DMS153 treated with DMSO at 0.1 percent for 48 hours (cell line): ENCODE measurements around the gene CRMP1.
"Not testable (repeated sequence)": the region's sequence is repeated elsewhere in the genome, so short reads cannot be mapped to it uniquely, and the experiment has no call there.

Source experiments
- DNase-seq: peaks from one replicate; lab custom pipeline; 2025; ENCODE audit not compliant: unreplicated experiment; lab: John Stamatoyannopoulos, UW

Gene CRMP1

DNA sequence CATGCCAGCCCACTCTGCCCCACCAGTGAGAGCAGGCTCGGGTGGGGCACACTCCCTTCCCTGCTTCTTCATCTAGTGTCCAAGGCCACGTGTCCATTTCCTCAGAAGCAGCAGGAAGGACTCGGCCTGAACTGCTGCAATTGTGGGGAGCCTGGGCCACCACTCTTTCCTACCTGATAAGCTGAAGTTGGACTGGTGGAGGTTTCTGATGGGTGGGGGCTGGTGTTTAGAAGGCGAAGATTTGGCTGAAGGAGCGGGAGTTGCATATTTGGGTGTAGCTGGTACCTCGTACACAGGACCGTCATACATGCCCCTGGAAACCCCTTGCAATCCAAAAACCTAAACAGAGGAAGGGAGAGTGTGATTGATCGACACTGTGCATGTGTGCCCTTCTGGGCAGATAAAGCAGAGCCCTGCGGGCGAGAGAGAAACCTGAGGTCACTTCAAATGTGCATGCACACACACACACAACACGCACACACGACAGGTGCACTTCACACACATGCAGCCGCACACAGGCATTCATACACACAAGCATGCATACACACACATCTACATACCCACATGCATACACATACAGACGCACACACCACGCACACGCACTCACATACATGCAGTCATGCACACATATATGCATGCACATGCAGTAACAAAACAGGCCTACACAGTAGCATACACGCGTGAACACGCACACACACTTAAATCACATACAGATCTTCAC, 67.4 kb downstream of the CRMP1 start:
- no peak for DNase-seq

DNA sequence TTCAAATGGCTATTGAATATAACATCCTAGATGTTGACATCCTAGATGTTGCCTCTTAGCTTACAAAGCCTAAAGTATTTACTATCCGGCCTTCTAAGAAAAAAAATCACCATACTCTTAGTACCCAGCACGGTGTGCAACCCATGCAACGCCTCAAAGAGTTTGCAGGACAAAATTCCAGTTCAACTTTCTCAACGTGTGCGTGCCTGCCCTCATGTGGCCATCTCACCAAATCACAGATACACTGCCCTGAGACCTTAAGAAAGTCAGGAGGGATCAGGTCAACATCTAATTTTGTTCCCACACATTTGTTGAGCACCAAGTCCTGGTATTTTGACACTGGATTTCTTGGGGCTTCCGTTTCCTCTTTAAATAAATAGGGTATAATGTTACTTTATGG, 68.3 kb downstream of the CRMP1 start:
- DNase-seq = no peak

DNA sequence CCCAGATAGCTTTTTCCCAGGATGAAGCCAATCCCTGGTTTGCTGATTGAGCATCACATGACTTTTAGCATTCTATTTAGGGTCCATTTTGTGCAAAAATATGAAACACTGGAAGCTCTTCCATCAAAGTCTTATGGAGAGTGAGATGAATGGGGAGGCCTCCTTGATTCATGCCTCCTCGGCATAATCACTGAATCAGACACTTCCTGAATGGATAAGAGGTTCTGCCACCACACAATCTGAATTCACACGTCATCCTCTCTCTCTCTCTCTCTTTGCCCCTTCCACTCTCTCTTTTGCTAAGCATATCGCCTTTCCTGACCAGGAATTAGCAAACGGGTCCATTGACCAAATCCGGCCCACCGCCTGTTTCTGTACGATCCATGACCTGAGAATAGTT, 68.7 kb downstream of the CRMP1 start:
- DNase-seq = no peak

DNA sequence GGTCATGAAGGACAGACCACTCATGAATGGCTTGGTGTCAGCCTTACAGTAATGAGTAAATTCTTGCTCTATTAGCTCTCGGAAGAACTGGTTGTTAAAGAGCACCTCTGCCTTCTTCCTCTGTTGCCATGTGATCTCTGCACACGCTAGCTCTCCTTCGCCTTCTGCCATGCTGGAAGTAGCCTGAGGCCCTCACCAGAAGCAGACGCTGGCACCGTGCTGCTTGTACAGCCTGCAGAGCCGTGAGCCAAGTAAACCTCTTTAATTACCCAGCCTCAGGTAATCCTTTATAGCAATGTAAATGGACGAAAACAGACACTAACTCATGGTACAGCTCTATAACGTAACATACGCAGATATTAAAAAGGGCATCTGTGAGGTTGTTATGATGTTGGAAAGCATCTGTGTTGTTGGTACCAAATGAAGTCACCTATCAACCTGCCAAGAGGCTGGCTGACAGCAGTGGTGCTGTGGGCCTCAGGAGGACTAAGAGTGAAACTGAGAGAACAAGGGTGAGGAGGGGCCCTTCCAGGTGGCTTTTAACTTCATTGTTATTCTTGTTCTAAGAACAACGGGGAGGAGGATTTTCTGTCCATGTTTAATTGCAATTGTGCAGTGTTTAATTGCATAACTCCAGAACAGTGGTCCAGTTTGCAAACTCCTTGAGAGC, 69.2 kb downstream of the CRMP1 start:
- DNase-seq = no peak

- DNase-seq = no peak
Measured at GRCh38 chr4:5822619-5823018, 70.3 kb downstream of the CRMP1 start.

DNA sequence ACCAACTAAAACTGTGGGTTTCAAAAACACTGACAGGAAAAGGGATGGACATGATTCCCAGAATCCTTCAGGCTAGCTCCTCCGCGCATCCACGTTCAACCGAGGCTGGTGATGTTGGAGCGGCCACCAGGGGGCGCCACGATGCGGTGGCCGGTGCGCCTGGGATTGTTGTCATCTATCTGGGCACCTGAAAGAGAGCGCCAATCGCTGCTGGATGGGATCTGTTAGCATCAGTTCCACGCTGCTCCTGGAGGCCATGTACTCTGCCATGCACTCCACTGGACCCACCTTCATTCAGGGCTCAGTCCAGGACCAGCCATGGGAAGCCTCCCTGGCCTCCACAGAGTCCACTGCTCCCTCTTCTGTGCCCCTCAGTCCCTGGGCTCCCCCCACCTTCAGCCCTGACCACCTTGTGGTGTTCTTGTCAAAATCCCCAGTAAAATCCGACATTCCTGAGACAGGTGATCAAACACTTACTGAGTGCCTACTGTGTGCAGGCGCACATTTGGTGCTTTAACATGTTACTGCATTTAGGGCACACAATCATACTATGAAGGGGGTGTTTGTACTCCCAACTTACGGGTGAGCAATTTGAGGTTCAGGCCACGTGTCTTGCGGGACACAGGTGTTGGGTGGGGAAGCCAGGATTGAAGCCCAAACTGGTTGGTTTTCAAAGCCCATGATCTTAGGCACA, 71.1 kb downstream of the CRMP1 start:
- DNase-seq = no peak

DNA sequence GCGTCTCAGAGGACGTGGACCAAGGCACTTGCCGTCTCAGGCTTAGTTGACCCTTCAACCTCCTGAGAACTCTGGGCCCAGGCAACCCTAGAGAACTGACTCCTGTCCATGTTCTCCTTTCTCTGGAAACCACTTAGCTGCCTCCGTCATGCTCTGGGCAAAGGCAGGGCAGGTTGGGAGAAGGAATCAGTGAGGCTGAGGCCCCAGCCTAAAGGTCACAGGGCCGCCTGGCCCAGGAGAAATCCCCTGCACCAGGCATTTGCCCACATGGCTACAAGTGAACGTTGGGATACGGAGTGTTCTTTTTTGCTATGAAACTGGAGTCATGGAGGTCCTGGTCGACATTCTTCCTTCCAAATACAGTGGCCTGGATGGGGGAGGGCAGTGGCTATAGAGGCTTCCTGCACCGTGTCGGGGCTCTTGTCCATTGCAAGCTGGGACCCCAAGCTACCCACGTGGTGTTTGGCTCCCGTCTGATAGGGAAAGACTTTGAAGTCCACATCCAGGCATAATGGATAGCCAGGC, 76.0 kb downstream of the CRMP1 start:
- DNase-seq = no peak

GRCh38 chr4:5816101-5816500, 76.8 kb downstream of the CRMP1 start:
- no peak for DNase-seq

DNA sequence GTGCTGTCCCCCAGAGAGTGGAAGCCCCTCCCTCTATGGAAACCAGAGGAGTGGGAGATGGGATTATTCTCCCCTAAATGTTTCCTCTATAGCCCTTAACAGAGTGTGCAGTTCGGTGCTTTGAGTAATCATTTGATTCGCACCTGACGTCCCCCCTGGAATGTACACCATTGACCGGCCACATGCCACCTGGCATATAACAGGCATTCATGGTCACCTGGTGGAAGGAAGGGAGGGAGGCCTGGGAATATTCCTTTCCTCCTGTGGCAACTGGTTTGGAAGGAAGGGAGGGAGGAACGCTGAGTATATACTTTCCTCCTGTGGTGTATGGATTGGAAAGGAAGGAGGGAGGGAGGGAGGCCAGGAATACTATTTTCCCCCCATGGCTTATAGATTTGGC, 77.2 kb downstream of the CRMP1 start:
- DNase-seq = no peak

DNA sequence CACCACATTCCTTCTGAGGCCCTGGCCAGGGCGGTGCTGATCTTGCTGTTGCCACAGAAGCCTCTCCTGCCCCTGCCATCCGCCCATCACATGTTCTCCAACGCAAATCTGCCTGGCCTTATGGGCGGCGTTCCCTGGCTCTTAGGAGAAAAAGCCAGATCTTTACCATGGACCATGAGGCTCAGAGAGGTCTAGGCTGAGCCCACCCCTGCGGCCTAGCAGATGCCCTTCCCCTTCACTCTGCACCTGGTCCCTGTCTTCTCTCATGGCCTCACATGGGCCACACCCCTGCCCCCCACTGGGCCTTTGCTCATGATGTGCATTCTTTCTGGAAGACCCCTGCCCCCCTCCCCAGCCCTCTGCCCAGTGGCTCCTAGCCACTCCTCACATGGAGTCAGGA, 78.5 kb downstream of the CRMP1 start:
- DNase-seq = no peak

DNA sequence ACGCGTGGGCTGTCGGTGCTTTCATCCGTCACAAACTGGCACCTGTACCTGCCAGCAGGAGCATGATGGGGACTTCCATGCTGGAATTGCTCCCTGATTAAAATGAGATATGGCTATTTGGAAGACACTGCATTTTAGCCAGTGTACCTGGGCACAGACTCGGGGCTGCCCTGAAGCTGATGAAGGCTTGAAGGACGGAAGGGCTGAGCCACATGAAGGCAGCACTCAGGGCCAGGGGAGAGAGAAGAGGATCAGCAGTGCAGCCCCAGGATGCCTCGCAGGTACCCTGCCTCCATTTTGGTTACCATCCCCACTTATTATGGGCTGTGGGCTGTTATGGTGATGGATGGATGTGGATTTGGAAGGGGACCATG, 79.0 kb downstream of the CRMP1 start:
- DNase-seq = no peak

- no peak for DNase-seq
Measured at GRCh38 chr4:5812506-5813229, 80.2 kb downstream of the CRMP1 start.

GRCh38 chr4:5812057-5812456, 80.8 kb downstream of the CRMP1 start:
- DNase-seq = not testable (repeated sequence)

DNA sequence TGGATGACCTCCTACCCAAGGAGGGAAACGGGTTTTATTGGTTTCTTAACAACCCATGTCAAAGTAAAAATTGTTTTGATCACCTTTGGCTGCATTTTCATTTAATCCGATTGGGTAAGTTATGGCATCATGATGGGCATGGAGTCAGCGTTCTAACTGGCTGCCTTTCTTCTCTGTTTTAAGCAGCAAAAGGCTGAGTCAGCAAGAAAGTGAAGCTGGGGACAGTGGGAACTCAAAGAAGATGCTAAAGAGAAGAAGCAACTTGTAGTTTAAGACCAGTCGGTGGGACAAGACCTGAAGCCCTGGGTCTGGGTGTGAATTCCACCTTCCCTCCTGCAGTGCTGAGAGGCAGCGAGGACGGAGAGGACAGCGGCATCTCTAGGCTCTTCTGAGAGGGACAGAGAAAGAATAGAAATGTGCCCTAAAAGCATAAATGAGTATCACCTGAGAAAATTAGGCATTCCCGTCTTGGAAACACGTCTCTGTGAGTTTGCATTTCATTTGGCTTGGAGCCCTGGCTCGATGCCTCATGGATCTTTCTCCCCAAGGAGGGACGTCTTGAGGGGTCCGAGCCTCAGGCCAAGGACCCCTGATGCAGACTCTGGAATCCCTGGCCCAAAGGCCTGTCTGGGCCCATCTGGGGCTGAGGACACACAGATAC, 82.0 kb downstream of the CRMP1 start:
- DNase-seq = no peak

- no peak for DNase-seq
Measured at GRCh38 chr4:5810151-5810550, 82.7 kb downstream of the CRMP1 start.

- DNase-seq = no peak
Measured at GRCh38 chr4:5809216-5809776, 83.6 kb downstream of the CRMP1 start.

GRCh38 chr4:5808081-5808741, 84.7 kb downstream of the CRMP1 start:
- DNase-seq = no peak

GRCh38 chr4:5805270-5805669, 87.6 kb downstream of the CRMP1 start:
- DNase-seq = no peak

DNA sequence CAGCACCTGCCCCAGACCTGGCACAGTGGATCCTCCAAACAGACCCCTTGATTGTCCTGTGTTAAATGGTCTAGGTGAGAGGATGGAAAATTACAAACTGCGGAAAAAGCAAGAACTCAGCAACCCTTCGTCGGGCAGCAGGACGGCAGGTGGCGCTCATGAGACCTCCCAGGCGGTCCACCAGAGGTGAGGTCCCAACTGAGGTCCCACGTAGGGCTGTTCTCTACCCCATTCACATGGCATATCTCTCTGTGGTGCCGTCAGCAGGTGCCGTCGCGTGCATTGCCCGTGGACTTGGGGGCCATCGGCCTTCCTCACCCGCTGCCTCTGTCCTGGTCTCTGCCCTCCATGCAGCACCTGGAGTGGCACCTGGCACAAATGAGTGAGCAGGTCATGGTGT, 88.2 kb downstream of the CRMP1 start:
- no peak for DNase-seq

GRCh38 chr4:5802565-5802964, 90.3 kb downstream of the CRMP1 start:
- DNase-seq = no peak
